Testis (tissue), 3 donors: ENCODE data around the gene PSMD1. TPM values are rescaled to one million over a fixed set of nuclear protein-coding genes. Genes with fewer than 3 reads are reported as not detected.
A peak's percentile ranks its signal among the peaks of the same experiment; 100 is the strongest.

Source experiments
- DNase-seq: peaks from one replicate; pipeline ENCODE4 v3.0.0-alpha.2; 2019
- H3K27ac ChIP-seq, 2 donors: fragments of 200-600 bp; sonication (generic); one replicate each; pipeline ENCODE4 v1.5.1; 2019
- H3K27me3 ChIP-seq: fragments of 200-600 bp; sonication (generic); one replicate; pipeline ENCODE4 v1.5.1; 2019
- H3K36me3 ChIP-seq: fragments of 200-600 bp; sonication (generic); one replicate; pipeline ENCODE4 v1.5.1; 2017; ENCODE audit warnings: low read depth; ENCODE audit errors: missing control alignments
- H3K4me1 ChIP-seq: fragments of 200-600 bp; sonication (generic); one replicate; pipeline ENCODE4 v1.5.1; 2019
- H3K4me3 ChIP-seq, 2 donors: fragments of 200-600 bp; sonication (generic); one replicate each; pipeline ENCODE4 v1.5.1; 2017 to 2019
- H3K9me3 ChIP-seq: fragments of 200-600 bp; sonication (generic); one replicate; pipeline ENCODE4 v1.5.1; 2017
- POLR2A ChIP-seq: fragments of 450-650 bp; IDR thresholded peaks from one replicate; pipeline ENCODE4 v1.6.1; 2017; ENCODE audit warnings: antibody characterized with exemption, mild to moderate bottlenecking, moderate library complexity
- WGBS, 2 donors: methylation state at CpG; one replicate each; pipeline ENCODE4 v1.1.5; 2018; 5-methylcytosine and 5-hydroxymethylcytosine counted together
- intact Hi-C: fragments of 100-400 bp; cut with DNase I; formaldehyde crosslinking; loops from one replicate; pipeline ENCODE4 v1.15.1; 2023; ENCODE audit warnings: low total_unique reads
- polyA plus RNA-seq: library from polyadenylated mRNA; stranded (reverse); fragments of 350-450 nt; fragmentation: Illumina TruSeq; extraction: RNeasy Lipid Tissue Mini Kit (QIAGEN cat#74804); gene quantifications from one replicate; pipeline ENCODE4 v1.2.3, GENCODE V29; 2014; ENCODE audit warnings: low read depth, low replicate concordance; ENCODE audit not compliant: insufficient read depth
- total RNA-seq, 2 donors: library from RNA; depleted of rRNA; stranded (reverse); fragments of >200 nt; gene quantifications; one replicate each; pipeline ENCODE4 v1.2.3, GENCODE V29; 2016
- TF ChIP-seq, protein P1 (sequence below), 3 experiments: fragments of 450-650 bp in 2 of 3; fragments of 200-600 bp in 1 of 3; sonication (generic) in 1 of 3; IDR thresholded peaks; one replicate each; pipeline ENCODE4 v1.5.1; 2016 to 2019; ENCODE audit warnings: antibody characterized with exemption in 3 of 3, mild to moderate bottlenecking in 2 of 3, moderate library complexity in 1 of 3

Gene PSMD1
- total and polyA plus RNA-seq, 3 donors from 2014 or later: 60.8 to 69.6 (median 66.8) TPM

DNA sequence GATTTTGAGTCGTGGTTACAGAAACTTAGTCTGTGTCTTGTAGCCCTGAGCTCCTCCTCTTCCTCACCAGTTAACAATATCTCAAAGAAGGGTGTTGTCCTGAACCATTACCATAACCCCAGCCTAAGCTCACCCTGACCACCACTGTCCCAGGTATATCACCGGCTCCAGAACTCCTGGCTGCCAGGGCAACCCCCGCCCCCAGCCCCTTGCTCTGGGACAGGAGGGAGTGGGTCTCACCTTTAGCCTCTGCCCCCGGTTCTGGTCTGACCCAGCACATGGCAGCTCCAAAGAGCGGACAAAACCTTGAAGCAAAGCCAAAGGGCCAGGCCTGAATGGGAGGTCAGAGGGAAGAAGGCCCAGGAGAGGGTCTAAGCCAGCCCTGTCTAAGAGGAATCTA is 5.6 kb upstream of the PSMD1 start:
- DNase-seq: no peak
- TF ChIP-seq POLR2A: no peak
- TF ChIP-seq, protein P1, sequence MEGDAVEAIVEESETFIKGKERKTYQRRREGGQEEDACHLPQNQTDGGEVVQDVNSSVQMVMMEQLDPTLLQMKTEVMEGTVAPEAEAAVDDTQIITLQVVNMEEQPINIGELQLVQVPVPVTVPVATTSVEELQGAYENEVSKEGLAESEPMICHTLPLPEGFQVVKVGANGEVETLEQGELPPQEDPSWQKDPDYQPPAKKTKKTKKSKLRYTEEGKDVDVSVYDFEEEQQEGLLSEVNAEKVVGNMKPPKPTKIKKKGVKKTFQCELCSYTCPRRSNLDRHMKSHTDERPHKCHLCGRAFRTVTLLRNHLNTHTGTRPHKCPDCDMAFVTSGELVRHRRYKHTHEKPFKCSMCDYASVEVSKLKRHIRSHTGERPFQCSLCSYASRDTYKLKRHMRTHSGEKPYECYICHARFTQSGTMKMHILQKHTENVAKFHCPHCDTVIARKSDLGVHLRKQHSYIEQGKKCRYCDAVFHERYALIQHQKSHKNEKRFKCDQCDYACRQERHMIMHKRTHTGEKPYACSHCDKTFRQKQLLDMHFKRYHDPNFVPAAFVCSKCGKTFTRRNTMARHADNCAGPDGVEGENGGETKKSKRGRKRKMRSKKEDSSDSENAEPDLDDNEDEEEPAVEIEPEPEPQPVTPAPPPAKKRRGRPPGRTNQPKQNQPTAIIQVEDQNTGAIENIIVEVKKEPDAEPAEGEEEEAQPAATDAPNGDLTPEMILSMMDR (IDR thresholded peaks at IDR 0.05): no peak
- WGBS, 2 donors: 60 to 62% methylated on average over 5 of the region's 5 CpGs
- no peaks in the 10 kb centered on the region for H3K36me3 ChIP-seq
- no peaks in the 10 kb centered on the region for H3K27me3 ChIP-seq
- H3K27ac ChIP-seq: no peak overlapping the region
- intact Hi-C loops: no loop called here
- no peaks in the 10 kb centered on the region for H3K9me3 ChIP-seq
- H3K4me3 ChIP-seq: no peak overlapping the region
- H3K4me1 ChIP-seq: peaks cover 45% of the 10 kb centered on the region

DNA sequence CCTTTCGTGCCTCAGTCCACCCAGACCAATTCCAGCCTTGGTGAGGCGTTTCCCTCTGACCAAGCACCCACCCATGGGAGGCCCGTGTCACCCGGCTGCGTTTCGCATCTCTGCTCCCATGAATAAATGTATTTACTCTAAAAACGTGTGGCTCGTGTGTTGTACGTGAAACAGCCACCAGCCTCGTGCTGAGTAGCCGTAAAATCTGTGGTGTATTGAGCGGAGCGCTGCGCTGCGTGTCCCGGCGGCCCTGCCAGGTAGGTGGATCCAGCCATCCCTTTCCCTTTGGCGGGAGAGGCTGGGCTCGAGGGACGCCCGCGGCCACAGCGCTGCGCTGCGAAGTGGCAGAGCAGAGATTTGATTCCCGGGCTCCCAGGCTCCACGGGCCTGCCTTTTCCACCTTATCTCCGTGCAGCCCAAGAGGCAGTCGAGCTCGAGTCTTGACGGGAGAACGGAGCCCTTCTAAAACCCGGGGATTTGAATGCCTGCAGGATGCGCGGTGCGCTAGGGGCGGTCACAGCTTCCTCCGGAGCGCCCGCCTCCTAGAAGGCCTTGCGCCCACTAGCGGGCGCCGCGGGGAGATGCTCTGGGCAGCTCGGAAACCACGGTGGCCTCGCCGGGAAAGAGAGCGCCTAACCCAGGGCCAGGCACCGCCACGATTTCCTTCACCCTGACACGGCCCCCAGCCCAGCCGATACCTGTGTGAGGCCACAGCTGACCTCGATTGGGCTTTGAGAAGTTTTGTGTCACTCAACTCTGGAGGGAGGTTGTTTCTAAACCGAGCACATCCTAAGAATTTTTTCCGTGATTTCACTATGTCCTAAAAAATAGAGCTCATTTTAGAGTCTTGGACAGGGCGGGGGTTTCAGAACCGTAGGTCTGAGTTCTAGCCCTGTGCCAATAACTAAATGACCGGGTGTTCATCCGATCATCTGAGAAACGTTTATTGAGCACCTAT is 3.9 kb upstream of the PSMD1 start:
- H3K36me3 ChIP-seq: no peaks in the 10 kb centered on the region
- peak; percentile 91 for DNase-seq
- intact Hi-C loops: no loop called here
- 5 to 9% methylated on average over 31 to 61 of the region's 62 CpGs for WGBS, 2 donors
- no peak for TF ChIP-seq POLR2A
- TF ChIP-seq, protein P1 (IDR thresholded peaks at IDR 0.05): peak; percentile 79 to 87 (median 82)
- no peaks in the 10 kb centered on the region for H3K27me3 ChIP-seq
- peaks cover 35% of the 10 kb centered on the region for H3K4me1 ChIP-seq
- peak overlapping the region; percentile 45 to 65 for H3K4me3 ChIP-seq
- H3K27ac ChIP-seq: peak overlapping the region; percentile 34 to 64
- H3K9me3 ChIP-seq: no peaks in the 10 kb centered on the region

DNA sequence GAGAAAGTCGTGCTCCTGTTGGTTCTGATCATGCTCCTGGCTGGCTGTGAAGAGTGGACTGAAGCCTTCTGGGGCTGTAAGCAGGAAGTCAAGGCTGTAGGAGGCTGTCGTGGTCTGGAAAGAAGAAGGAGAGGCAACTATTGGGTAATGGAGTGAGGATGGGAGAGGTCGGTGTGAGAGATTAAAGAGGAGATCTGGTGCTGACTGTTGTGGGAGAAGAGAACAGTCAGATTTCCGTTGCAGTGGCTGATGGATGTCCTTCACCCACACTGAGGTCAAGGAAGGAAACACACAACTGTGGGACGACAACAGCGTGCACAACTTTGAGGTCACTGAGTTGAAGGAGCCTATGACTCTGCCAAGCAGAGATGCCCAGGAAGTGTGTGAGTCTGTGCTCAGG is 2.8 kb upstream of the PSMD1 start:
- Histone ChIP-seq H3K27ac (no peak overlapping the region), H3K4me1 (peaks cover 34% of the 10 kb centered on the region), H3K4me3 (no peak overlapping the region), H3K36me3 (no peaks in the 10 kb centered on the region), H3K27me3 (no peaks in the 10 kb centered on the region), H3K9me3 (no peaks in the 10 kb centered on the region)
- no peak for TF ChIP-seq POLR2A
- TF ChIP-seq, protein P1 (IDR thresholded peaks at IDR 0.05): no peak
- WGBS, 2 donors: 64 to 65% methylated on average over 6 of the region's 6 CpGs
- intact Hi-C loops: no loop called here
- DNase-seq: no peak

DNA sequence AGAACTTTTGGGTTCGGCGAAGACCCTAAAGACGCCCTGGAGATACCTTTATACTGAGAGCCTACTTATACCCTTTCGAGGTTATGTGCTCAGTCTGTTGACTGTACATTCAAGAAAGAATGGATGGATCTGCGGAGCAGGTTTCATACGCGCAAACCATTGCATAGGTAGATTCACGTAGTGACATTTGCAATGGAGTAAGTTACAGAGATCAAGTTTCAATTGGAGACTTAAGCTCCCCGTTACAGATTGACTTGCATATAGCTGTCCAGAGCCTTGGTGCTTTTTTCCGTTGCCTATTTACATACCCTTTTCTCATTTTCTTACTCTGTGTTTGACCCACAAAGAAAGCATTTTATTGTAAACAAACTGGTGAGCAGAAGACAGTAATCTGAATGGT is 923 bp downstream of the PSMD1 start:
- DNase-seq: no peak
- no peaks in the 10 kb centered on the region for H3K9me3 ChIP-seq
- H3K27ac ChIP-seq: no peak overlapping the region
- H3K4me3 ChIP-seq: peak overlapping the region; percentile 90 to 91
- H3K27me3 ChIP-seq: no peaks in the 10 kb centered on the region
- 2% methylated on average over 10 of the region's 10 CpGs for WGBS, 2 donors
- H3K4me1 ChIP-seq: peaks cover 13% of the 10 kb centered on the region
- no peak for TF ChIP-seq POLR2A
- TF ChIP-seq, protein P1 (IDR thresholded peaks at IDR 0.05): no peak
- intact Hi-C loops: no loop called here
- no peaks in the 10 kb centered on the region for H3K36me3 ChIP-seq
